Ovary (tissue), 3 donors: ENCODE data around the gene JAK1.
"Not testable (repeated sequence)": the region's sequence is repeated elsewhere in the genome, so short reads cannot be mapped to it uniquely, and the experiment has no call there.

ENCODE experiments used
- EP300 ChIP-seq: sonication (generic); formaldehyde crosslinking; IDR thresholded peaks from one replicate; pipeline ENCODE4 v1.6.1; 2017; ENCODE audit warnings: antibody characterized with exemption
- POLR2A ChIP-seq: fragments of 450-650 bp; IDR thresholded peaks from one replicate; pipeline ENCODE4 v1.6.1; 2017; ENCODE audit warnings: antibody characterized with exemption, mild to moderate bottlenecking, moderate library complexity
- TF ChIP-seq, protein P1 (sequence below), 3 donors: fragments of 450-650 bp in 2 of 3; fragments of 200-600 bp in 1 of 3; IDR thresholded peaks; one replicate each; pipeline versions ENCODE4 v1.5.1 to v1.8.0; 2016 to 2022; ENCODE audit warnings: antibody characterized with exemption in 3 of 3, mild to moderate bottlenecking in 1 of 3
- donor health status: DM: no; HTN: no; CAD: no.

GRCh38 chr1:64820572-64820971 lies 145.8 kb downstream of the JAK1 start:
- TF ChIP-seq, protein P1, sequence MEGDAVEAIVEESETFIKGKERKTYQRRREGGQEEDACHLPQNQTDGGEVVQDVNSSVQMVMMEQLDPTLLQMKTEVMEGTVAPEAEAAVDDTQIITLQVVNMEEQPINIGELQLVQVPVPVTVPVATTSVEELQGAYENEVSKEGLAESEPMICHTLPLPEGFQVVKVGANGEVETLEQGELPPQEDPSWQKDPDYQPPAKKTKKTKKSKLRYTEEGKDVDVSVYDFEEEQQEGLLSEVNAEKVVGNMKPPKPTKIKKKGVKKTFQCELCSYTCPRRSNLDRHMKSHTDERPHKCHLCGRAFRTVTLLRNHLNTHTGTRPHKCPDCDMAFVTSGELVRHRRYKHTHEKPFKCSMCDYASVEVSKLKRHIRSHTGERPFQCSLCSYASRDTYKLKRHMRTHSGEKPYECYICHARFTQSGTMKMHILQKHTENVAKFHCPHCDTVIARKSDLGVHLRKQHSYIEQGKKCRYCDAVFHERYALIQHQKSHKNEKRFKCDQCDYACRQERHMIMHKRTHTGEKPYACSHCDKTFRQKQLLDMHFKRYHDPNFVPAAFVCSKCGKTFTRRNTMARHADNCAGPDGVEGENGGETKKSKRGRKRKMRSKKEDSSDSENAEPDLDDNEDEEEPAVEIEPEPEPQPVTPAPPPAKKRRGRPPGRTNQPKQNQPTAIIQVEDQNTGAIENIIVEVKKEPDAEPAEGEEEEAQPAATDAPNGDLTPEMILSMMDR (IDR thresholded peaks at IDR 0.05): not testable (repeated sequence)
- TF ChIP-seq POLR2A, EP300: not testable (repeated sequence)
